Measurements from ENCODE around the gene RUSC2.
"Not testable (repeated sequence)": the region's sequence is repeated elsewhere in the genome, so short reads cannot be mapped to it uniquely, and the experiment has no call there.

The RUSC2 gene

GRCh38 chr9:35498245-35498644 is 8.3 kb downstream of the RUSC2 start:
- DNase-seq; H3K9ac ChIP-seq (ENCODE audit: low read length): not testable (repeated sequence)

GRCh38 chr9:35499029-35499700 is 9.3 kb downstream of the RUSC2 start:
- Histone ChIP-seq H3K4me3 (ENCODE audit: low read length) (no peak overlapping the region), H2AK5ac (ENCODE audit: low read length) (no peak overlapping the region), H3K4me2 (ENCODE audit: low read length) (no peak overlapping the region), H3K79me2 (ENCODE audit: control insufficient read depth, insufficient read depth, low read length) (no peaks in the 10 kb centered on the region), H4K8ac (ENCODE audit: low read depth, low read length) (no peak overlapping the region), H3K36me3 (ENCODE audit: control insufficient read depth, insufficient read depth, low read length) (no peaks in the 10 kb centered on the region), H3K4ac (ENCODE audit: low read depth, low read length) (no peak overlapping the region), H3K27me3 (ENCODE audit: insufficient read depth, low read length, poor library complexity) (no peaks in the 10 kb centered on the region), H3K18ac (ENCODE audit: low read length) (no peak overlapping the region), H2BK5ac (ENCODE audit: low read length) (no peak overlapping the region), H2BK120ac (ENCODE audit: low read depth, low read length) (no peak overlapping the region), H2BK15ac (replicated peaks; ENCODE audit: low read depth) (no peak overlapping the region), H3K9ac (ENCODE audit: low read length) (no peak overlapping the region), H3K4me1 (ENCODE audit: control insufficient read depth, low read depth, low read length) (no peaks in the 10 kb centered on the region), H3K56ac (ENCODE audit: low read length) (no peak overlapping the region), H3K79me1 (ENCODE audit: low read length) (no peaks in the 10 kb centered on the region), H4K5ac (ENCODE audit: low read length) (no peak overlapping the region), H3K23ac (ENCODE audit: low read length) (no peak overlapping the region), H3K27ac (ENCODE audit: low read depth, low read length) (no peak overlapping the region)
- DNase-seq, result no peak
- WGBS (ENCODE audit: extremely low coverage, insufficient coverage, low lambda C conversion rate), result no CpG with 5 or more reads among the region's 2 CpGs

More at GRCh38 chr9:35498245-35498644, 8.3 kb downstream of the RUSC2 start:
- not testable (repeated sequence) for H3K4me2 ChIP-seq (ENCODE audit: low read length); H2AK5ac ChIP-seq (ENCODE audit: low read length); H2BK5ac ChIP-seq (ENCODE audit: low read length); H4K8ac ChIP-seq (ENCODE audit: low read depth, low read length); H3K18ac ChIP-seq (ENCODE audit: low read length); H2BK15ac ChIP-seq (replicated peaks; ENCODE audit: low read depth); H3K23ac ChIP-seq (ENCODE audit: low read length); H3K36me3 ChIP-seq (ENCODE audit: control insufficient read depth, insufficient read depth, low read length); H2BK120ac ChIP-seq (ENCODE audit: low read depth, low read length); H3K56ac ChIP-seq (ENCODE audit: low read length); H4K5ac ChIP-seq (ENCODE audit: low read length); H3K79me2 ChIP-seq (ENCODE audit: control insufficient read depth, insufficient read depth, low read length); H3K4me1 ChIP-seq (ENCODE audit: control insufficient read depth, low read depth, low read length); H3K4ac ChIP-seq (ENCODE audit: low read depth, low read length); H3K27ac ChIP-seq (ENCODE audit: low read depth, low read length); H3K4me3 ChIP-seq (ENCODE audit: low read length); H3K79me1 ChIP-seq (ENCODE audit: low read length); H3K27me3 ChIP-seq (ENCODE audit: insufficient read depth, low read length, poor library complexity)
- WGBS (ENCODE audit: extremely low coverage, insufficient coverage, low lambda C conversion rate), result no CpG with 5 or more reads among the region's 10 CpGs

GRCh38 chr9:35499701-35500030 is 9.8 kb downstream of the RUSC2 start:
- Histone ChIP-seq H3K4me2 (ENCODE audit: low read length) (no peak overlapping the region), H3K4ac (ENCODE audit: low read depth, low read length) (no peak overlapping the region), H3K56ac (ENCODE audit: low read length) (no peak overlapping the region), H3K27ac (ENCODE audit: low read depth, low read length) (no peak overlapping the region), H3K79me2 (ENCODE audit: control insufficient read depth, insufficient read depth, low read length) (no peaks in the 10 kb centered on the region), H3K18ac (ENCODE audit: low read length) (no peak overlapping the region), H3K4me1 (ENCODE audit: control insufficient read depth, low read depth, low read length) (no peaks in the 10 kb centered on the region), H2BK15ac (replicated peaks; ENCODE audit: low read depth) (no peak overlapping the region), H3K79me1 (ENCODE audit: low read length) (no peaks in the 10 kb centered on the region), H3K36me3 (ENCODE audit: control insufficient read depth, insufficient read depth, low read length) (no peaks in the 10 kb centered on the region), H4K8ac (ENCODE audit: low read depth, low read length) (no peak overlapping the region), H3K4me3 (ENCODE audit: low read length) (no peak overlapping the region), H2AK5ac (ENCODE audit: low read length) (no peak overlapping the region), H3K9ac (ENCODE audit: low read length) (no peak overlapping the region), H4K5ac (ENCODE audit: low read length) (no peak overlapping the region), H3K23ac (ENCODE audit: low read length) (no peak overlapping the region), H2BK120ac (ENCODE audit: low read depth, low read length) (no peak overlapping the region), H3K27me3 (ENCODE audit: insufficient read depth, low read length, poor library complexity) (no peaks in the 10 kb centered on the region), H2BK5ac (ENCODE audit: low read length) (no peak overlapping the region)
- WGBS (ENCODE audit: extremely low coverage, insufficient coverage, low lambda C conversion rate), result no CpG with 5 or more reads among the region's 2 CpGs
- no peak for DNase-seq

- WGBS (ENCODE audit: extremely low coverage, insufficient coverage, low lambda C conversion rate), result no CpG with 5 or more reads among the region's 1 CpG
- H2BK15ac ChIP-seq (replicated peaks; ENCODE audit: low read depth), result no peak overlapping the region
- H3K56ac ChIP-seq (ENCODE audit: low read length), result no peak overlapping the region
- no peak overlapping the region for H4K8ac ChIP-seq (ENCODE audit: low read depth, low read length)
- no peak overlapping the region for H3K4me3 ChIP-seq (ENCODE audit: low read length)
- no peak for DNase-seq
- no peak overlapping the region for H2BK5ac ChIP-seq (ENCODE audit: low read length)
- H3K23ac ChIP-seq (ENCODE audit: low read length), result no peak overlapping the region
- no peaks in the 10 kb centered on the region for H3K79me2 ChIP-seq (ENCODE audit: control insufficient read depth, insufficient read depth, low read length)
- no peak overlapping the region for H4K5ac ChIP-seq (ENCODE audit: low read length)
- no peak overlapping the region for H2BK120ac ChIP-seq (ENCODE audit: low read depth, low read length)
- H2AK5ac ChIP-seq (ENCODE audit: low read length), result no peak overlapping the region
- H3K27me3 ChIP-seq (ENCODE audit: insufficient read depth, low read length, poor library complexity), result no peaks in the 10 kb centered on the region
- H3K27ac ChIP-seq (ENCODE audit: low read depth, low read length), result no peak overlapping the region
- H3K79me1 ChIP-seq (ENCODE audit: low read length), result no peaks in the 10 kb centered on the region
- H3K4ac ChIP-seq (ENCODE audit: low read depth, low read length), result no peak overlapping the region
- no peak overlapping the region for H3K18ac ChIP-seq (ENCODE audit: low read length)
- H3K36me3 ChIP-seq (ENCODE audit: control insufficient read depth, insufficient read depth, low read length), result no peaks in the 10 kb centered on the region
- no peaks in the 10 kb centered on the region for H3K4me1 ChIP-seq (ENCODE audit: control insufficient read depth, low read depth, low read length)
- H3K9ac ChIP-seq (ENCODE audit: low read length), result no peak overlapping the region
- H3K4me2 ChIP-seq (ENCODE audit: low read length), result no peak overlapping the region
These were observed 10.3 kb downstream of the RUSC2 start for GRCh38 chr9:35500130-35500748.

GRCh38 chr9:35501946-35502345 is 12.0 kb downstream of the RUSC2 start:
- Histone ChIP-seq H4K5ac (ENCODE audit: low read length) (no peak overlapping the region), H3K27ac (ENCODE audit: low read depth, low read length) (no peak overlapping the region), H3K18ac (ENCODE audit: low read length) (no peak overlapping the region), H3K23ac (ENCODE audit: low read length) (no peak overlapping the region), H3K79me2 (ENCODE audit: control insufficient read depth, insufficient read depth, low read length) (no peaks in the 10 kb centered on the region), H3K9ac (ENCODE audit: low read length) (no peak overlapping the region), H3K36me3 (ENCODE audit: control insufficient read depth, insufficient read depth, low read length) (no peaks in the 10 kb centered on the region), H2BK15ac (replicated peaks; ENCODE audit: low read depth) (no peak overlapping the region), H3K4me3 (ENCODE audit: low read length) (no peak overlapping the region), H3K79me1 (ENCODE audit: low read length) (no peaks in the 10 kb centered on the region), H4K8ac (ENCODE audit: low read depth, low read length) (no peak overlapping the region), H3K56ac (ENCODE audit: low read length) (no peak overlapping the region), H3K4me2 (ENCODE audit: low read length) (no peak overlapping the region), H3K4ac (ENCODE audit: low read depth, low read length) (no peak overlapping the region), H2BK120ac (ENCODE audit: low read depth, low read length) (no peak overlapping the region), H2AK5ac (ENCODE audit: low read length) (no peak overlapping the region), H2BK5ac (ENCODE audit: low read length) (no peak overlapping the region), H3K4me1 (ENCODE audit: control insufficient read depth, low read depth, low read length) (no peaks in the 10 kb centered on the region), H3K27me3 (ENCODE audit: insufficient read depth, low read length, poor library complexity) (no peaks in the 10 kb centered on the region)
- DNase-seq, result no peak
- no CpG with 5 or more reads among the region's 1 CpG for WGBS (ENCODE audit: extremely low coverage, insufficient coverage, low lambda C conversion rate)

GRCh38 chr9:35506359-35506758 is 16.4 kb downstream of the RUSC2 start:
- Histone ChIP-seq H3K27ac (ENCODE audit: low read depth, low read length) (no peak overlapping the region), H3K27me3 (ENCODE audit: insufficient read depth, low read length, poor library complexity) (no peaks in the 10 kb centered on the region), H2BK120ac (ENCODE audit: low read depth, low read length) (no peak overlapping the region), H3K4me2 (ENCODE audit: low read length) (no peak overlapping the region), H3K9ac (ENCODE audit: low read length) (no peak overlapping the region), H3K4me3 (ENCODE audit: low read length) (no peak overlapping the region), H4K8ac (ENCODE audit: low read depth, low read length) (no peak overlapping the region), H2AK5ac (ENCODE audit: low read length) (no peak overlapping the region), H3K23ac (ENCODE audit: low read length) (no peak overlapping the region), H3K56ac (ENCODE audit: low read length) (no peak overlapping the region), H3K36me3 (ENCODE audit: control insufficient read depth, insufficient read depth, low read length) (no peaks in the 10 kb centered on the region), H3K4me1 (ENCODE audit: control insufficient read depth, low read depth, low read length) (peaks cover 4% of the 10 kb centered on the region), H2BK5ac (ENCODE audit: low read length) (no peak overlapping the region), H4K5ac (ENCODE audit: low read length) (no peak overlapping the region), H2BK15ac (replicated peaks; ENCODE audit: low read depth) (no peak overlapping the region), H3K79me1 (ENCODE audit: low read length) (no peaks in the 10 kb centered on the region), H3K18ac (ENCODE audit: low read length) (no peak overlapping the region), H3K79me2 (ENCODE audit: control insufficient read depth, insufficient read depth, low read length) (no peaks in the 10 kb centered on the region), H3K4ac (ENCODE audit: low read depth, low read length) (no peak overlapping the region)
- DNase-seq, result no peak
- no CpG with 5 or more reads among the region's 2 CpGs for WGBS (ENCODE audit: extremely low coverage, insufficient coverage, low lambda C conversion rate)
